Hematopoietic multipotent progenitor cell treated with erythropoietin and hydrocortisone succinate and interleukin-3 and kit ligand, for 6 days (in vitro differentiated cells): Measurements from ENCODE around the gene THRB.

ENCODE experiments used
- DNase-seq: peaks from one replicate; pipeline ENCODE4 v3.0.0-alpha.2; 2015

Gene THRB

DNA sequence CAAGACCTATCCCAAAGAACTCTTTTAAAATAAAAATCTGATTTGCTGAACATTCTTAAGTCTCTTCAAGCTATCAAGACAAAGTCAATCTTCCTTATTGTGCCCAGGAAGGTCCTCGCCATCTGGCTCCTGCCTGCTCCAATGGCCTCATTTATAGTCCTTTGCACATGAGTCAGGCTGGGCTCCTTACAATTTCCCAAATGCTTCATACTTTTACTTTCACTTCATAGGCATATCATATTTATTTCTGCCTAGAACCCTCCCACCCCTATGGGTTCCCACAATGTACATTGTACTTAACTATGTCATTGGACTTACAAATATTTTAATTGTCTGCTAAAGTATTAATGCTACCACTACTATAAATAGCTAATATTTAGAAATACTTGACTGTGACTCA is 9.1 kb downstream of the THRB start:
- peak; percentile 27 for DNase-seq

GRCh38 chr3:24483873-24484272 is 10.8 kb downstream of the THRB start:
- DNase-seq, result peak; percentile 59

- DNase-seq, result no peak
Observed at GRCh38 chr3:24482096-24482705, 12.4 kb downstream of the THRB start.

GRCh38 chr3:24481193-24481592 is 13.5 kb downstream of the THRB start:
- DNase-seq, result no peak

DNA sequence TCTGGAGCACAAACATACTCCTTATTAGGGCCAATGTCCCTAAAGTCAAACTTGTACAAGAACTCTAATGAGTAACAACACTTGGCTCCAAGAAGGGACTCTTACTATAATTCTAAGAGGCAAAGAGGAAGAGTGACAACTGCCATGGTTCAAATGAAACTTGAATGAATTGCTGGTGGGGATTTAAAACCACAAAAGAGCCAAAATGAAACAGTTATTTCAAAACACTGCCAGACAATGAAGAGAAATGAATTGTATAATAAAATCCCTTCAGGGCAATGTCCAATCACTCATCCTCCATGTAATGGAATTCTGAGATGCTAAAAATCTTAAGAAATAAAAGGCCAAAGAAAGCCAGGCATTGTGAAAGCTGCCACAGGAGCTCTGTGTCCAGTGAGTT is 14.2 kb downstream of the THRB start:
- no peak for DNase-seq

DNA sequence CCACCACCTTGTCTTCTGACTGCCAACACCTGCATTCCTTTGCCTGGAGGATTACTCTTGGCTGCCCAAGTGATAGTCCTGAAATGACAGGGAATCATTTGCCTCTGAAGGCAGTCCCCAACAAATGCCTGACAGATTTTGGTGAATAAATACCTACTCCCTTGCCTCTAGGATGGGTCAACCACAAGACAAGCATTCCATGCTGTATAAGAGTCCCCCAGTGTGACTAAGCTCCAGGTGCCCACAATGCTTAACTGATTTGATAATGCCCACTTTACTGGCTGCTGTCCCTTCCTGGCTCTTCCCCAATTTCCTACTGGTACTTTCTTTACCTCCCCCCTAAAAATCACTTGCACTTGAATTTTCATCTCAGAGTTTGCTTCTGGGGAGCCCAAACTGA is 14.8 kb downstream of the THRB start:
- DNase-seq, result no peak

- DNase-seq, result no peak
Observed at GRCh38 chr3:24476871-24477656, 17.6 kb downstream of the THRB start.

GRCh38 chr3:24475925-24476324 is 18.7 kb downstream of the THRB start:
- DNase-seq, result no peak

- no peak for DNase-seq
Observed at GRCh38 chr3:24474862-24475261, 19.8 kb downstream of the THRB start.

GRCh38 chr3:24472358-24472757 is 22.3 kb downstream of the THRB start:
- DNase-seq, result no peak

- no peak for DNase-seq
Observed at GRCh38 chr3:24471486-24471885, 23.2 kb downstream of the THRB start.

GRCh38 chr3:24470277-24470676 is 24.4 kb downstream of the THRB start:
- DNase-seq, result no peak

GRCh38 chr3:24464389-24464788 is 30.3 kb downstream of the THRB start:
- no peak for DNase-seq

- DNase-seq, result no peak
Observed at GRCh38 chr3:24462737-24463136, 31.9 kb downstream of the THRB start.

GRCh38 chr3:24460974-24461373 is 33.7 kb downstream of the THRB start:
- DNase-seq, result no peak

DNA sequence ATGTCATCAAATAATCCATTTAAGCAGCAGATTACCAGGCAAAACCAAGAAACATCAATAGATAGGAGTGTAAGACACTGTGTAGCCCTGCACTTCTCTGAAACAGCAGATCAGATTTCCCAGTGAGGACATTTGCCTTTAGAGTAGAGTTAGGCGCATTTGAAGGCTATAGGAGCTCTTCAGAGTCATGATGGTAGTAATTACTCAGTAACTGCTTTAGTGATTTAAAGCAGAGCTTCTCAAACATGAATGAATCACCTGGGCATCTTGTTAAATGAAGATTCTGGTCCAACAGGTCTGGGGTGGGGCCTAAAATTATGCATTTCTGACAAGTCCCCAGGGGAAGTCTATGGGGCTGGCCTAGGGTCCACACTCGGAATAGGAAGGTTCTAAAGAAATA is 36.9 kb downstream of the THRB start:
- DNase-seq, result no peak

DNA sequence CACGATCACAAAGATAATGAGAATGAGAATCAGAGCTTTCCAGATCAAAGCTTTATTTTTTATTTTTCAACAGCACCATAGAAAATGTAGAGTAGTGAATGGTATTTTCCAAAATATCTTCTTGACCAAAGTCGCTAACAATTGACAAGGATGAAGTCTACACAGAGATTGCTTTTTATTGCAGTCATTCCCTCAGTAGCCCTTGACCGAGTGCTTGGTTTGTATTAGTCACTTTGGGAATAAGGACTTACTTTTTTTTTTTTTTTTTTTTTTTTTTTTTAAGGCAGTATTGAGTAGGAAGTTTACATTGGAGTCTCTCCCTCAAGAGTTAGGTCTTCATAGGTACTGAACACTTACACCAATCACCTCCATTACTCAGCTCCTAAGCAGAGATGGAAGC is 39.8 kb downstream of the THRB start:
- no peak for DNase-seq

GRCh38 chr3:24454393-24454792 is 40.3 kb downstream of the THRB start:
- DNase-seq, result no peak

DNA sequence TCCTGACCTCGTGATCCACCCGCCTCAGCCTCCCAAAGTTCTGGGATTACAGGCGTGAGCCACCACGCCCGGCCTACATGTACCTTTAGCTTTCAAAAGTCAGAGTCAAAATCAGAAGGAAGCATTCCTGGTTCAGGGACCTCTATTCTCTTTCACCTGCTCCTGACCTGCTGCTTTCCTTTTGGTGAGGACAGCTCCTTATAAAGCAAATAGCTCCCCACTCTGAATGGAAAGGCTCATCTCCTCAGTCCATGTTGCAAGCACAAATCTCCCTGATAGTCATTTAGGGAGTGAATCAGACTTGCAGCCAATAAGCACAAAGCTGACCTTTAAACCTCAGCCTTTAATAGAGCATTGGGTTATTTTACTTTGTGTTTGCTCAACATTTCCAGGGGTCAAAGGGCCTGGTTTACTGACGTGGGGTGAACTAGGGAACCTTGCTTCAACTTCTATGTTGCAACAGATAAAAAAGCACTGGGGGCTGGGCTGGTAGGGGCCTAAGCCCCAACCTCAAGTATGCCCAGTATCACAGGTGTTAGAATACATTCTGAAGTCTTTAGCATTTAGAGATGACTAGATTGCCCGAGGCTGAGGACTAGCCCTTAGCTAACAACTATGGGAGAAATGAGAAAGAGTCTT is 43.1 kb downstream of the THRB start:
- DNase-seq, result no peak

DNA sequence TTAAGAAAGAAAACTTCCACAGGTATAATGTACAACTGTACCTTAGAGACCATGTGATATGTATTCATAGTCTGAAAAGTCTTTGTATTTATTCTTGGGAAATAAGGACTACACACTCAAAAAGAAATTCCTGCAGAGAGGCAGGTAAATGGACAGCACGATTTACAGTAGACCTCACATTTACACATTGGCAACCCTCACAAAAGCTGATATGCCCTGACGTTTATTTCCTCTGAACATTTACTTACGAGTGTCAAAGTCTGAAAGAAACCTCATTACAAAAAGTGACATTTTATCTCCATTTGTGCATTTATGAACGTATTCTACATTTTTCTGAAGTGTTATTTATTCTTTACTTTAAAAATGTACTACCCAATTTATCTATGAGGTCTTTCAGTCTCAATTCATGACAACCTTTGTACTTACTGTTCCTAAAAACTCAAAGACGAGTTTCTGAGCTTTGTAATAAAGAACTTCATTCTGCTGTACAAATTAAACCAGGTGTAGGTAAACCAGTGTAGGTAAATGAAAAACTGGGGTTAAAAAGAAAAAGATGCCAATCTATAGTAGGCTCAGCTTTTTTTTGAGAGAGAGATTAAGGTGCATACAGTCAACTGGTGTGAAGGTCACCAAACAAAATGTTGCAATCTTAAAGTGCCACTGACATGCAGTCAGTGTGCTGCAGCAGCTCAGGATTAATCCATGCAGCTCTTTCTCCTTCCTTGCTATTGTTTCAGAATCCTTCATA is 44.3 kb downstream of the THRB start:
- no peak for DNase-seq

DNA sequence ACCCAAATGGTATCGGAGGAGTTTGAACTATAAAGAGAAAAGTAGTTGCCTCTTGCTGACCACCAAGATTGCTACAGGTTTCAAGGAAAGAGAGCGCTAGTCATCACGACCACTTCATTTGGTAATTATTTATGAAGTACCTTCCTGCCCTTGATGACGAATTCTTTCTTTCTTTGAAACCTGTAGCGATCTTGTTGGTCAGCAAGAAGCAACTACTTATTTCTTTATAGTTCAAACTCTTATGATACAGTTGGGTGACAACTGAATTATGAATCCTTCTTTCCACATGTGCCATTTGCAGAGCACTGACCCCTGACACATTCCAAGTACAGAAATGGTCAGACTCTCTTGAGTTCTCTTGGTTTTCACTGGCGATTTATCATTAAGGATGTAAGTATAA is 46.8 kb downstream of the THRB start:
- DNase-seq, result no peak

DNA sequence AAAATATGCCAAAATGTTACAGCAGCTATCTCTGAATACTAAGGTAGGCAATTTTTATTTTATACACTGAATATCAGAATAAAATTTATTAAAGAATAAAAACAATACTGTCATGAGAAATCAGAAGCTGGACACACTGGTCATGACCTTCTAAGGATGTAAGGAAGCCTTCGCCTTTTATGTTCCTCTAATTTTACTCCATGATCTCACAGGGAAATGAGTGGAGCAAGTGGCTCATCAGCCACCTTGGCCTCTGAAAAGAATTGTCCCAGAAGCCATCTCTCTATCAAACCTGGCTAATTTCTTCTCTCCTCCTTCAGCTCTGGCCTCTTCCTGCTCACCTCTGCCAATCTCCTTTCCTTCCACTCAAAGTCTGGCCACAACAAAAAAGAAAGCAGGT is 48.6 kb downstream of the THRB start:
- no peak for DNase-seq

- DNase-seq, result no peak
Observed at GRCh38 chr3:24443476-24443875, 51.2 kb downstream of the THRB start.
